AG09319 (cell line): ENCODE results near the gene C8G.

Source experiments
- DNase-seq: peaks from one replicate; pipeline ENCODE4 v3.0.0-alpha.2; 2010; ENCODE audit warnings: low read depth; ENCODE audit errors: extremely low read depth
- TF ChIP-seq, protein P1 (sequence below): IDR thresholded peaks from 2 replicates; pipeline ENCODE4 v1.5.1; 2011; ENCODE audit warnings: low read depth, mild to moderate bottlenecking, inconsistent platforms, low read length, moderate library complexity

The C8G gene

DNA sequence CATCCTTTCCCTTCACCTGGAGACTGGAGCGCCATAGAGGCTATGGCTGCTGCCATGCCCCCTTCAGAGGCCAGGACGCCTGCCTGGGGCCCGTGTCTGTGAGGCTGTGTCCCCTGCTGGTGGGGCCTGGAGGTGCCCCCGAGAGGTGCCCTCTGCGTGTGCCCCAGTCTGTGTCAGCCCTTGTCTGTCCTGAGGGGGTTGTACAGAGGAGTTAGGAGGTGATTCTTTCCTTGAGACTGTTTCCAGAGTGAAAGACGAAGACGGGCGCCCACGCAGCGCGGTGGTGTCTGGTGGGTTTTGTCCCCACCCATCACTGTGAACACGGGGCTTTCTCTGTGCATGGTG is 34.2 kb upstream of the C8G start:
- TF ChIP-seq, protein P1, sequence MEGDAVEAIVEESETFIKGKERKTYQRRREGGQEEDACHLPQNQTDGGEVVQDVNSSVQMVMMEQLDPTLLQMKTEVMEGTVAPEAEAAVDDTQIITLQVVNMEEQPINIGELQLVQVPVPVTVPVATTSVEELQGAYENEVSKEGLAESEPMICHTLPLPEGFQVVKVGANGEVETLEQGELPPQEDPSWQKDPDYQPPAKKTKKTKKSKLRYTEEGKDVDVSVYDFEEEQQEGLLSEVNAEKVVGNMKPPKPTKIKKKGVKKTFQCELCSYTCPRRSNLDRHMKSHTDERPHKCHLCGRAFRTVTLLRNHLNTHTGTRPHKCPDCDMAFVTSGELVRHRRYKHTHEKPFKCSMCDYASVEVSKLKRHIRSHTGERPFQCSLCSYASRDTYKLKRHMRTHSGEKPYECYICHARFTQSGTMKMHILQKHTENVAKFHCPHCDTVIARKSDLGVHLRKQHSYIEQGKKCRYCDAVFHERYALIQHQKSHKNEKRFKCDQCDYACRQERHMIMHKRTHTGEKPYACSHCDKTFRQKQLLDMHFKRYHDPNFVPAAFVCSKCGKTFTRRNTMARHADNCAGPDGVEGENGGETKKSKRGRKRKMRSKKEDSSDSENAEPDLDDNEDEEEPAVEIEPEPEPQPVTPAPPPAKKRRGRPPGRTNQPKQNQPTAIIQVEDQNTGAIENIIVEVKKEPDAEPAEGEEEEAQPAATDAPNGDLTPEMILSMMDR = no peak
- DNase-seq = no peak

DNA sequence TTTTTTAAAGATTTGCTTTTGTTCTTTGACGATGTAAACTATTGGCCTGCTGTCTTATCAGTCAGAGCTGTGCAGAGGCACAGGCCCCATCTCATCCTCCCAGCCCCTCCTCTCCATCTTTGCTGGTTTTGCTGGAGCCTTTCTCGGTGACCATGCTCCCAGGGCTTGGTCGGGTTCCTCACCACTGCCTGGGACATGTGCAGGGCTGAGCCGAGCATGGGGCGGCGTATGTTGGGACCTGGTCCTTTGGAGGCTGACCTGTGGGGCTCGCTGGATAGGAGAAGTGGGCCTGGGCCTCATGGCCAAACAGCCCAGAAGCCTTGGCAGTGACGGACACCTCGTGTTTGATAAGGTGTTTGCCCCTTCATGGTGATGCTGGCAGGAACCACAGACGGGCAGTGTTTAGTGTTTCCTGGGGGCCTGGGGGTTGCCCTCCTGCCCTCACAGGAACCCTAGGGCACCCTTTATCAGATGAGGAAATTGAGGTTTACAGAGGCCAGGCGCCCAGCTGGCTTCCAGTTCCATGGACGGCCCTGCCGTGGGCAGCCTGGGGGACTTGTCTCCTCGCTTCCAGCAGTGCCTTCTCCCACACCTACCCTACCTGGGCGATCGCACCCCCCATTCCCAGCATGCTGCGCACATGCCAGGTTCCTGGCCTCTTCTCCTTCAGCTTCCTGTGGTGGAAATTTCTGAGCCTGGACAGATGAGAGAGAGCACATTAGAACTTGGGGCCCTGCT is 31.2 kb upstream of the C8G start:
- TF ChIP-seq, protein P1 = no peak
- DNase-seq = no peak

DNA sequence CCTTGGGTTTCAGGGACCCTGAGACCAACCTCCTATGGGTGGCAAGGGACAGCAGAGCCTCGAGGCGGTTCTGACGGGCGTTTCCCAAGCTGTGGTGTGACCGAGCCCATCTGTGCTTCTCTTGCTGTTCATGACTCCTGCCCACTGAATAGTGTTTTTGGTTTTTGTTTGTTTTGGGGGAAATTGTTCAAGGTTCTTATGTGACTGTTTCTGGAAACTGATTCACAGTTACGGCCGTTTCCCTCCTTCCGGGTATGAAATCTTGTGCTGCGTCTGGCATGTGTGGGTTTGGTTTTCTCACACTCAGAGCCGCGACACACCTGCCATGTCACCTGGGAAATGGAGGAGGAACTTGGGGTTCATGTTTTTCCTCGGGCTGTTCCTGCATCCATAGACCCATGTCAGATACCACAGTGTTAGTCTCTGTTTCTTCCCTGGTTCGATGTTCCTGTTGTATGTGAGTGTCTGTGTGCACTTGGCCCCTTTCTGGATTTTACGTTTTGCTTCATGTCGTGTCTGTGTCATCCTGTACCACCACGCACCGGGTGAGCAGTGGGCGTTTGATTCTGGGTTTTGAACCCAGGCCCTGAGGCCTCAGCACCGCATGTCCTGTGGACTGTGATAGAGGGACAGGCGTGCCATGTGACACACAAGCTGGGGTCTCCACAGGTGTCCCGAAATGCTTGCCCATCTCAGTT is 29.3 kb upstream of the C8G start:
- DNase-seq = no peak
- TF ChIP-seq, protein P1 = no peak

DNA sequence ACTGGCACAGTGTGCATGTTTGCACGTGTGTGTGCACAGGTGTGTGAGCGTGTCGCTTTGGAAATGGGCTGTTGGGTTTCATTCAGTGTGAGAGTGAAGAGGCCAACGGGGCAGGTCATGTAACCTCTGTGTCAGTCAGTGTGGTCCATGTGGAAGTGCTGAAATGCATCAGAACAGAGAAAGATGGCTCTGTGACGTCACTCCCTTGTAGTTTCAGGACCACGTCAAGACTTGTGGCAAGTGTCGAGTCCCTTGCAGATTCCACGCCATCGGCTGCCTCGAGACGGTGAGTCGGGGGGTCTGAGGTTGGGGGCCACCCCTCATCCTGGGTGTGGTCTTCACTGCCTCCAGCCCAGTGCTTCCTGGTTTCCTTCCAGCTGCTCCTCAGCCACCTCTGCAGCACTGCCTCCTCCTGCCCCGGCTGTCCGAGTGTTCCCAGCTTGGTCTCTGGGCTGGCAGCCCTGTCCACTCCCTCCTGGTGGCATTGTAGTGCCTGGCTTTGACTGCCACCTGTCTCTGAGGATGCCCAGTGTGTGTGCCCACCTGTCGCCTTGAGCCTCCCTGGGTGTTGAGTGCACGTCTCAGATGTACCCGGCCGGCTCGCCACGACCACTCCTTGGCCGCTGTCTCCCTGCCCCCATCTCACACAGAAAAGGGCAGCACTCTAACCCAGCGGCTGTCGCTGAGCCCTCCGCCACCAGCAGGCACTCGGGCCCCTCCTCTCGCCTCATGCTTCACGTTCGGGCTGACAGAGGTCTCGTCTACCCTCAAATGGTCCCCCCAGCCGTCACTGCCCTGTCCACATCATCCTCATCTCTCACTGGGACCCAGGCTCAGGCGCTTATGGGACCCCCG is 28.5 kb upstream of the C8G start:
- TF ChIP-seq, protein P1 = no peak
- DNase-seq = no peak

DNA sequence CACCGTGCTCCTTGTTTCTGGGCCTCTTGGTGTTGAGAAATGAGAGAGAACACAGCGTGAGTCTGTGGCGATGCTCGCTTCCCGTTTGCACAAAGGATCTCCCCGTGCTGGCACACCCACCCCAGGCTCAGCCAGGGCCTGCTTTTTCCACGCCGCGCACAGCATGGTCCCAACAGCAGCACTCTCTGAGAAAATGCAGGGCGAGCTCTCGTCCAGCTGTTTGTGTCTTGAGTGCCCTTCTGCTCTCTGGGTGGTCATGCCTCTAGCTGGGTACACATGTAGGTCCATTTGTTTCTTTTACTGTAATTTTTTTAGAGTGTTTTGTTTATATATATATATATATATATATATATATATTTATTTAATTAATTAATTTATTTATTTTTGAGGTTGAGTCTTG is 27.1 kb upstream of the C8G start:
- DNase-seq = no peak
- TF ChIP-seq, protein P1 = no peak

DNA sequence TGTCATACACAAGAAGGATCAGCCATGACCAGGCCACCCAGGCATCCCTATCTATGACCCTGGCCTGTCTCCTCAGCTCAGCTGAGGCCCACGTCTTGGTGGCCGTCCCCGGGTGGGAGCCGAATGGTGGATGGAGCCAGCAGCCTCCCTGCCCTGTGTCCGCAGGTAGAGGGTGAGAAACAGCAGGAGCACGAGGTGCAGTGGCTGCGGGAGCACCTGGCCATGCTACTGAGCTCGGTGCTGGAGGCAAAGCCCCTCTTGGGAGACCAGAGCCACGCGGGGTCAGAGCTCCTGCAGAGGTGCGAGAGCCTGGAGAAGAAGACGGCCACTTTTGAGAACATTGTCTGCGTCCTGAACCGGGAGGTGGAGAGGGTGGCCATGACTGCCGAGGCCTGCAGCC is 25.0 kb upstream of the C8G start:
- DNase-seq = no peak
- TF ChIP-seq, protein P1 = no peak
